Measurements from ENCODE around the gene HOGA1.

- TF ChIP-seq CTCF (conservative IDR thresholded peaks at IDR 0.05; ENCODE audit: low read depth, low read length) (no peak), EZH2 (IDR thresholded peaks at IDR 0.05; ENCODE audit: borderline replicate concordance, low read depth, low read length, poor library complexity, severe bottlenecking) (no peak)
These were observed 15.1 kb downstream of the HOGA1 start for GRCh38 chr10:97599272-97599619.

All from A673 (cell line).